Right lobe of liver (tissue), 6 donors: ENCODE measurements around the gene PHF5A. TPM values are rescaled to one million over a fixed set of nuclear protein-coding genes. Genes with fewer than 3 reads are reported as not detected.

Experiments
- ATAC-seq, 4 donors: fragments of 200-7000 bp; cut with Tn5 transposase; one replicate each; pipeline ENCODE4 v1.9.1; 2020; ENCODE audit warnings: mild to moderate bottlenecking in 4 of 4, moderate library complexity in 4 of 4
- DNase-seq, 3 donors: peaks; one replicate each; pipeline ENCODE4 v3.0.0-alpha.2; 2020
- H3K27ac ChIP-seq, 3 donors: fragments of 200-600 bp; one replicate each; pipeline ENCODE4 v1.8.0; 2022
- H3K27me3 ChIP-seq, 2 donors: fragments of 200-600 bp; one replicate each; pipeline ENCODE4 v1.8.0; 2022
- H3K36me3 ChIP-seq, 4 donors: fragments of 200-600 bp; sonication (generic) in 1 of 4; one replicate each; pipeline versions ENCODE4 v1.5.1 to v1.8.0; 2017 to 2022; ENCODE audit warnings: control low read depth in 1 of 4
- H3K4me1 ChIP-seq, 4 donors: fragments of 200-600 bp; sonication (generic) in 1 of 4; one replicate each; pipeline versions ENCODE4 v1.5.1 to v1.8.0; 2017 to 2022; ENCODE audit warnings: control low read depth in 1 of 4
- H3K4me3 ChIP-seq, 3 donors: fragments of 200-600 bp; one replicate each; pipeline ENCODE4 v1.8.0; 2022
- H3K9me3 ChIP-seq, 4 donors: fragments of 200-600 bp; sonication (generic) in 1 of 4; one replicate each; pipeline versions ENCODE4 v1.5.1 to v1.8.0; 2017 to 2022; ENCODE audit warnings: control low read depth in 1 of 4
- CTCF ChIP-seq, 4 donors: fragments of 200-600 bp in 3 of 4; fragments of 450-650 bp in 1 of 4; IDR thresholded peaks; one replicate each; pipeline versions ENCODE4 v1.5.1 to v1.8.0; 2016 to 2022; ENCODE audit warnings: antibody characterized with exemption in 4 of 4, mild to moderate bottlenecking in 2 of 4
- POLR2A ChIP-seq: fragments of 450-650 bp; IDR thresholded peaks from one replicate; pipeline ENCODE4 v1.6.1; 2017; ENCODE audit warnings: antibody characterized with exemption, mild to moderate bottlenecking
- WGBS: methylation state at CpG from one replicate; pipeline ENCODE4 v1.1.6; 2018; ENCODE audit warnings: low coverage, low lambda C conversion rate; ENCODE audit not compliant: insufficient coverage; ENCODE audit errors: missing lambda C conversion rate; 5-methylcytosine and 5-hydroxymethylcytosine counted together
- intact Hi-C, 2 donors: fragments of 100-400 bp; cut with DNase I; formaldehyde crosslinking; loops; one replicate each; pipeline versions ENCODE4 v1.11.2 to v1.14.1; 2022
- total RNA-seq, 6 experiments: library from RNA; depleted of rRNA in 2 of 6; stranded (reverse); fragments of >200 nt in 2 of 6; fragmentation: NEBNext Ultra II Directional in 3 of 6; extraction: Animal tissue kit (Norgen Biotek cat#: 25700) in 3 of 6; gene quantifications; one replicate each; pipeline versions ENCODE4 v1.1.0 to v1.2.4, GENCODE V29; 2016 to 2023
- donor health status: DM: no; HTN: yes; CAD: no.
- donor health status: DM: no; HTN: no; CAD: no.
- donor health status: DM: no; HTN: no; CAD: no.
- donor health status: DM: no; HTN: yes; CAD: no.
- donor health status: DM: no; HTN: yes; CAD: no.

Gene PHF5A
- total RNA-seq, 6 experiments from 2014 or later = 12.1 to 20.7 (median 14.5) TPM

GRCh38 chr22:41431656-41432055 lies 36.8 kb downstream of the PHF5A start:
- no peak for TF ChIP-seq POLR2A
- TF ChIP-seq CTCF (IDR thresholded peaks at IDR 0.05) = no peak
- Histone ChIP-seq H3K27me3 (no peaks in the 10 kb centered on the region), H3K36me3 (peaks cover 5 to 20% (median 12%) of the 10 kb centered on the region in 4 donors), H3K4me3 (no peak overlapping the region), H3K27ac (no peak overlapping the region), H3K9me3 (no peaks in the 10 kb centered on the region), H3K4me1 (peaks cover 0 to 37% (median 11%) of the 10 kb centered on the region in 4 donors)
- intact Hi-C loops = no loop called here
- peak in 1 of 4 donors; percentile 7 for ATAC-seq
- 90% methylated on average over 2 of the region's 6 CpGs for WGBS
- no peak for DNase-seq

GRCh38 chr22:41429951-41430332 lies 38.5 kb downstream of the PHF5A start:
- H3K27ac ChIP-seq = no peak overlapping the region
- intact Hi-C loops = no loop called here
- H3K27me3 ChIP-seq = no peaks in the 10 kb centered on the region
- H3K4me3 ChIP-seq = no peak overlapping the region
- no peak for ATAC-seq
- H3K36me3 ChIP-seq = peaks cover 0 to 6% (median 1%) of the 10 kb centered on the region in 4 donors
- H3K9me3 ChIP-seq = no peaks in the 10 kb centered on the region
- H3K4me1 ChIP-seq = peaks cover 0 to 19% (median 3%) of the 10 kb centered on the region in 4 donors
- no peak for TF ChIP-seq POLR2A
- TF ChIP-seq CTCF (IDR thresholded peaks at IDR 0.05) = no peak
- whole genome bisulfite sequencing = 95% methylated on average over 8 of the region's 8 CpGs
- no peak for DNase-seq

- Histone ChIP-seq H3K36me3 (peaks cover 0 to 6% (median 0%) of the 10 kb centered on the region in 4 donors), H3K9me3 (no peaks in the 10 kb centered on the region), H3K27me3 (no peaks in the 10 kb centered on the region), H3K4me1 (peaks cover 0 to 14% (median 0%) of the 10 kb centered on the region in 4 donors), H3K4me3 (no peak overlapping the region), H3K27ac (no peak overlapping the region)
- TF ChIP-seq CTCF (IDR thresholded peaks at IDR 0.05) (no peak), POLR2A (no peak)
- no peak for DNase-seq
- WGBS = 99% methylated on average over 7 of the region's 13 CpGs
- peak in 2 of 4 donors; percentile 12 to 21 for ATAC-seq
- intact Hi-C loops = no loop called here
These were observed 39.1 kb downstream of the PHF5A start for GRCh38 chr22:41429232-41429950.

GRCh38 chr22:41425660-41426365 lies 42.7 kb downstream of the PHF5A start:
- Histone ChIP-seq H3K4me1 (no peaks in the 10 kb centered on the region), H3K36me3 (no peaks in the 10 kb centered on the region), H3K27me3 (no peaks in the 10 kb centered on the region), H3K27ac (no peak overlapping the region), H3K9me3 (no peaks in the 10 kb centered on the region), H3K4me3 (no peak overlapping the region)
- ATAC-seq = no peak
- intact Hi-C loops = no loop called here
- WGBS = 69% methylated on average over 4 of the region's 9 CpGs
- DNase-seq = no peak
- TF ChIP-seq POLR2A (no peak), CTCF (IDR thresholded peaks at IDR 0.05) (no peak)
